HepG2 (cell line): ENCODE data around the gene RAP1GAP2. TPM values are rescaled to one million over a fixed set of nuclear protein-coding genes. Genes with fewer than 3 reads are reported as not detected.

ENCODE experiments used
- ATAC-seq: fragments of 200-7000 bp; cut with Tn5 transposase; 3 replicates; pipeline ENCODE4 v1.9.1; 2020; ENCODE audit warnings: mild to moderate bottlenecking, moderate library complexity
- BruUV-seq: library from RNA; stranded (reverse); fragments of 400-500 nt; replicated peaks from 2 replicates; lab custom pipeline; 2021; lab: Mats Ljungman, UMichigan
- CTCF ChIA-PET: fragments of 300-600 bp; formaldehyde crosslinking; extraction: SDS; loops from one replicate; lab custom pipeline; 2021; ENCODE audit warnings: low total read pairs, inconsistent platforms, low intra/inter-chr PET ratio; lab: Yijun Ruan, JAX
- POLR2A ChIA-PET: fragments of 350-600 bp; sonication (Branson Sonifier 250); formaldehyde crosslinking; loops from one replicate; lab custom pipeline; 2020; ENCODE audit warnings: antibody characterized with exemption, inconsistent platforms; lab: Yijun Ruan, JAX
- DNase-seq: peaks from one replicate; pipeline ENCODE4 v3.0.0-alpha.2; 2015; ENCODE audit warnings: low spot score
- FAIRE-seq: peaks from 3 replicates; lab custom pipeline; 2011; peaks lifted over from hg19 to GRCh38; lab: Jason Lieb, UNC
- H2AFZ ChIP-seq: one replicate; pipeline ENCODE4 v1.6.1; 2011; ENCODE audit warnings: low read length, inconsistent platforms
- H3K27ac ChIP-seq: fragments of 300-600 bp; 3 replicates; pipeline ENCODE4 v1.8.0; 2011; ENCODE audit warnings: mixed run types, mild to moderate bottlenecking, mixed read lengths, low read length, inconsistent platforms; ENCODE audit not compliant: insufficient read depth; ENCODE audit errors: extremely low read length
- H3K27me3 ChIP-seq, 2 experiments: fragments of 200-600 bp in 1 of 2; 2 replicates in 1 of 2; 3 replicates in 1 of 2; pipeline versions ENCODE4 v1.6.0 to v1.8.0; 2011; ENCODE audit warnings: low read length in 2 of 2, mild to moderate bottlenecking in 2 of 2, moderate library complexity in 2 of 2, inconsistent platforms in 1 of 2; ENCODE audit not compliant: insufficient read depth in 2 of 2, control insufficient read depth in 1 of 2
- H3K36me3 ChIP-seq, 2 experiments: fragments of 200-600 bp in 1 of 2; replicated peaks in 1 of 2; 2 replicates in 1 of 2; 3 replicates in 1 of 2; pipeline versions ENCODE4 v1.5.1 to v1.8.0; 2011; ENCODE audit warnings: low read length in 2 of 2, inconsistent platforms in 1 of 2; ENCODE audit not compliant: insufficient read depth in 2 of 2, control insufficient read depth in 1 of 2
- H3K4me1 ChIP-seq: 2 replicates; pipeline ENCODE4 v1.5.1; 2012; ENCODE audit warnings: low read length, inconsistent platforms; ENCODE audit not compliant: insufficient read depth
- H3K4me2 ChIP-seq: 2 replicates; pipeline ENCODE4 v1.6.0; 2011; ENCODE audit warnings: low read depth, low read length, inconsistent platforms
- H3K4me3 ChIP-seq, 3 experiments: fragments of 200-600 bp in 1 of 3; sonication (generic), shearing (Covaris generic) in 1 of 3; replicated peaks in 1 of 3; 2 replicates each; pipeline ENCODE4 v1.5.1; 2011 to 2016; ENCODE audit warnings: low read length in 3 of 3, inconsistent platforms in 2 of 3, low read depth in 2 of 3, mild to moderate bottlenecking in 2 of 3, control low read depth in 1 of 3, mixed read lengths in 1 of 3; ENCODE audit not compliant: insufficient read depth in 1 of 3
- H3K79me2 ChIP-seq: one replicate; pipeline ENCODE4 v1.6.1; 2011; ENCODE audit warnings: low read length, inconsistent platforms; ENCODE audit not compliant: insufficient read depth
- H3K9ac ChIP-seq: 2 replicates; pipeline ENCODE4 v1.6.0; 2011; ENCODE audit warnings: mild to moderate bottlenecking, low read depth, low read length, inconsistent platforms; ENCODE audit not compliant: insufficient read depth
- H3K9me3 ChIP-seq: 2 replicates; pipeline ENCODE4 v1.5.1; 2012; ENCODE audit warnings: mild to moderate bottlenecking, low read length
- H4K20me1 ChIP-seq: 2 replicates; pipeline ENCODE4 v1.6.0; 2011; ENCODE audit warnings: inconsistent platforms, mild to moderate bottlenecking, low read length, moderate library complexity; ENCODE audit not compliant: insufficient read depth
- ATF2 ChIP-seq: sonication (generic); formaldehyde crosslinking; IDR thresholded peaks from 2 replicates; pipeline ENCODE4 v1.4.0; 2020; ENCODE audit warnings: missing genetic modification reagents
- ATF4 ChIP-seq, 2 experiments: fragments of 450-650 bp in 1 of 2; sonication (generic) in 1 of 2; formaldehyde crosslinking; IDR thresholded peaks; 2 replicates each; pipeline versions ENCODE4 v1.5.0 to v1.8.0; 2020 to 2022; ENCODE audit warnings: mild to moderate bottlenecking in 1 of 2, missing genetic modification reagents in 1 of 2
- ATF6 ChIP-seq: sonication (generic); formaldehyde crosslinking; conservative IDR thresholded peaks from 2 replicates; pipeline ENCODE4 v1.4.0; 2020; ENCODE audit warnings: missing genetic modification reagents
- DPF2 ChIP-seq: sonication (generic); formaldehyde crosslinking; IDR thresholded peaks from 2 replicates; pipeline ENCODE4 v1.4.0; 2020; ENCODE audit warnings: mild to moderate bottlenecking, low read depth, missing genetic modification reagents, borderline replicate concordance
- ESRRA ChIP-seq: sonication (generic); formaldehyde crosslinking; IDR thresholded peaks from 2 replicates; pipeline ENCODE4 v1.5.1; 2020; ENCODE audit warnings: mild to moderate bottlenecking, low read depth, missing genetic modification reagents
- FOXP1 ChIP-seq, 2 experiments: fragments of 450-650 bp in 1 of 2; IDR thresholded peaks; 2 replicates each; pipeline ENCODE4 v1.6.1; 2017 to 2018; ENCODE audit warnings: antibody characterized with exemption in 1 of 2
- NFYB ChIP-seq: sonication (generic); formaldehyde crosslinking; IDR thresholded peaks from 2 replicates; pipeline ENCODE4 v1.4.0; 2020; ENCODE audit warnings: missing genetic modification reagents
- NR2F1 ChIP-seq, 2 experiments: fragments of 450-650 bp in 1 of 2; formaldehyde crosslinking in 1 of 2; IDR thresholded peaks; 2 replicates each; pipeline versions ENCODE4 v1.5.0 to v1.6.1; 2016 to 2020; ENCODE audit warnings: mild to moderate bottlenecking in 1 of 2, missing compliant biosample characterization in 1 of 2, missing genetic modification reagents in 1 of 2, moderate library complexity in 1 of 2
- PBX2 ChIP-seq: IDR thresholded peaks from 2 replicates; pipeline ENCODE4 v1.6.1; 2016; ENCODE audit warnings: control low read depth
- POLR2AphosphoS2 ChIP-seq: IDR thresholded peaks from 2 replicates; pipeline ENCODE4 v1.6.1; 2011; ENCODE audit warnings: low read depth, low read length, improper control_type of control experiment
- ZBTB33 ChIP-seq: sonication (generic); formaldehyde crosslinking; IDR thresholded peaks from 2 replicates; pipeline ENCODE4 v1.4.0; 2020; ENCODE audit warnings: missing genetic modification reagents
- ZNF563 ChIP-seq: sonication (generic); formaldehyde crosslinking; IDR thresholded peaks from 2 replicates; pipeline ENCODE4 v1.8.0; 2022; ENCODE audit warnings: mild to moderate bottlenecking, moderate library complexity, missing genetic modification reagents
- ZNF574 ChIP-seq: sonication (generic); formaldehyde crosslinking; IDR thresholded peaks from 2 replicates; pipeline ENCODE4 v1.4.0; 2020; ENCODE audit warnings: missing genetic modification reagents
- ZNF772 ChIP-seq: sonication (generic); formaldehyde crosslinking; IDR thresholded peaks from 2 replicates; pipeline ENCODE4 v1.5.0; 2020; ENCODE audit warnings: mild to moderate bottlenecking, missing genetic modification reagents
- WGBS: methylation state at CpG from one replicate; pipeline ENCODE4 v1.1.6; 2017; ENCODE audit warnings: low lambda C conversion rate; 5-methylcytosine and 5-hydroxymethylcytosine counted together
- in situ Hi-C: cut with HindIII; loops from 2 replicates; pipeline ENCODE4 v1.10.0; 2017; ENCODE audit warnings: low pct_unique_long_range_greater_than_20kb; ENCODE audit not compliant: extremely low pct_ligation_motif_present
- intact Hi-C: fragments of 100-400 bp; cut with micrococcal nuclease; formaldehyde crosslinking; loops from one replicate; pipeline ENCODE4 v1.10.0; 2022; ENCODE audit not compliant: unreplicated experiment
- polyA plus RNA-seq, 8 experiments: library from polyadenylated mRNA; depleted of rRNA in 3 of 8; stranded (reverse) in 7 of 8; unstranded in 1 of 8; fragments of >200 nt; fragmentation: Illumina TruSeq in 4 of 8; extraction: Trizol in 4 of 8; gene quantifications; 2 replicates each; pipeline versions ENCODE4 v1.2.1 to v1.2.3, GENCODE V29; 2011 to 2016; ENCODE audit warnings: low read depth in 4 of 8, missing spikeins in 1 of 8, mixed read lengths in 1 of 8; ENCODE audit not compliant: insufficient read depth in 1 of 8
- total RNA-seq, 5 experiments: library from RNA; depleted of rRNA; stranded (reverse); fragments of >200 nt; fragmentation: Illumina TruSeq; extraction: Trizol; gene quantifications; 2 replicates each; pipeline ENCODE4 v1.2.3, GENCODE V29; 2016; ENCODE audit warnings: low read depth in 1 of 5

Gene RAP1GAP2
- total and polyA plus RNA-seq, 2 of the 13 experiments (the other 11 are each of a cell fraction or from before 2014, with no cell fraction given), result 10.9 to 12.0 TPM

- Histone ChIP-seq H3K9me3 (no peaks in the 10 kb centered on the region), H2AFZ (no peak overlapping the region), H3K4me3 (no peak overlapping the region), H3K79me2 (no peaks in the 10 kb centered on the region), H3K4me1 (no peaks in the 10 kb centered on the region), H3K9ac (no peak overlapping the region), H3K36me3 (no peaks in the 10 kb centered on the region), H4K20me1 (no peaks in the 10 kb centered on the region), H3K27me3 (no peaks in the 10 kb centered on the region), H3K27ac (no peak overlapping the region), H3K4me2 (no peak overlapping the region)
- no peak for DNase-seq
- no peak for ATAC-seq
- ChIA-PET POLR2A (no interaction called here), CTCF (no interaction called here)
- BruUV-seq, result no TSS peak
- 81% methylated on average over 11 of the region's 11 CpGs for WGBS
- intact Hi-C loops (no loop called here), in situ Hi-C loops (no loop called here)
- FAIRE-seq, result no peak
- TF ChIP-seq NFYB (CRISPR knock-in tag) (no peak), POLR2AphosphoS2 (no peak), ZNF772 (CRISPR knock-in tag) (no peak), ATF2 (no peak), ZNF563 (CRISPR knock-in tag) (no peak), NR2F1 (CRISPR knock-in tag; IDR thresholded peaks at IDR 0.05) (no peak), FOXP1 (IDR thresholded peaks at IDR 0.05) (no peak), FOXP1 (CRISPR knock-in tag; IDR thresholded peaks at IDR 0.05) (no peak), PBX2 (CRISPR knock-in tag) (no peak), ESRRA (no peak), ZBTB33 (CRISPR knock-in tag) (no peak), ATF4 (CRISPR knock-in tag; IDR thresholded peaks at IDR 0.05) (no peak), ATF6 (CRISPR knock-in tag) (no peak), DPF2 (no peak), ZNF574 (CRISPR knock-in tag) (no peak)
Measured at GRCh38 chr17:2916461-2916860, 120.2 kb downstream of the RAP1GAP2 start.
